A549 (cell line): Measurements from ENCODE around the gene SAG.

Experiments
- CHD2 ChIP-seq: fragments of 150-350 bp; IDR thresholded peaks from 2 replicates; pipeline ENCODE4 v1.6.1; 2014; ENCODE audit warnings: low read length; ENCODE audit not compliant: partially characterized antibody
- CTCF ChIP-seq: fragments of >200 bp; sonication (Bioruptor Twin); formaldehyde crosslinking; IDR thresholded peaks from 3 replicates; pipeline ENCODE4 v1.5.1; 2016
- FOSL2 ChIP-seq, 2 experiments: fragments of 450-650 bp in 1 of 2; fragments of >200 bp in 1 of 2; sonication (Bioruptor Twin) in 1 of 2; formaldehyde crosslinking; IDR thresholded peaks; 2 replicates each; pipeline versions ENCODE4 v1.5.0 to v1.6.1; 2016 to 2020; ENCODE audit warnings: mild to moderate bottlenecking in 1 of 2, moderate library complexity in 1 of 2
- KDM5A ChIP-seq: fragments of 200-600 bp; sonication (generic); IDR thresholded peaks from 2 replicates; pipeline ENCODE4 v1.6.1; 2016; ENCODE audit warnings: antibody characterized with exemption, mild to moderate bottlenecking
- REST ChIP-seq: fragments of 200-600 bp; sonication (generic); IDR thresholded peaks from 2 replicates; pipeline ENCODE4 v1.6.1; 2016; ENCODE audit warnings: antibody characterized with exemption, mild to moderate bottlenecking, moderate library complexity
- RFX5 ChIP-seq: fragments of 450-650 bp; IDR thresholded peaks from 2 replicates; pipeline ENCODE4 v1.7.1; 2014; ENCODE audit warnings: antibody characterized with exemption, mild to moderate bottlenecking, moderate library complexity
- ZC3H11A ChIP-seq: fragments of 450-650 bp; IDR thresholded peaks from 2 replicates; pipeline ENCODE4 v1.6.1; 2014; ENCODE audit warnings: antibody characterized with exemption, mild to moderate bottlenecking

DNA sequence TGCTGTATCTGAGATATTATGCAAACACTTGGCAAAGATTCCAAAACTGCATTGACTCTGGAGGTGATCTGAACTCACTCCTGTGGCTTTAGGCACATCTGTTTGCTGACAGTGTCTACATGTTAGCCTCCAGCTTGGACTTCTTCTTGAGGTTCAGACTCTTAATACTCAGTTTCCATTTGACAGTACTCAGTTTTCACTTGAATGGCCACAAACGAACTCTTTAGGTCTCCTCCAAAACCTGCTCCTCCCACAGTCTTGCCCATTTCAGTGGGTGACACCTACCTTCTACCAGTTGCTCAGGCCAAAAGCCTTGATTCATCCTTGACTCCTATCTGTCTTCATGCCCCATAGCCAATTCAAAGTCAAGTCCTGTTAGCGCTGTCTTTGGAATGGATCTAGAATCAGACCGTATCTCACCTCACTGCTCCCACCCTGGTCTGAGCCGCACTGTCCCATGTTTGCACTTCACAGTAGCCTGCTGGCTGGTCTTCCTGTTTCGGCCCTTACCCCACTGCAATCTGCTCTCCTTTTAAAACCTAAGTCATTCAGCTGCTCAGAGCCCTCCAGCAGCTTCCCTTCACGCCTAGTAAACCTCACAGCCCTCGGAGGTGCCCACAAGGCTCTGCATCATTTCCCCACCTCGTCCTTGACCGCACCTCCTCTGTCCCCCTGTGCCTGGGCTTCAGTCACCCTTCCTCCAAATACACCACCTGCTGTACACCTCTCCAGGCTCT lies 45.6 kb upstream of the SAG start:
- TF ChIP-seq KDM5A (no peak), RFX5 (no peak), ZC3H11A (no peak), CTCF (no peak), FOSL2 (IDR thresholded peaks at IDR 0.05) (no peak), FOSL2 (CRISPR knock-in tag; IDR thresholded peaks at IDR 0.05) (no peak), REST (no peak), CHD2 (no peak)
